EH (cell line): Measurements from ENCODE around the gene FTCD.
"Not testable (repeated sequence)": the region's sequence is repeated elsewhere in the genome, so short reads cannot be mapped to it uniquely, and the experiment has no call there.

ENCODE experiments used
- DNase-seq: peaks from one replicate; pipeline ENCODE4 v3.0.0-alpha.2; 2015; ENCODE audit warnings: low read depth

The FTCD gene

GRCh38 chr21:46111857-46112724 lies 43.3 kb downstream of the FTCD start:
- no peak for DNase-seq

DNA sequence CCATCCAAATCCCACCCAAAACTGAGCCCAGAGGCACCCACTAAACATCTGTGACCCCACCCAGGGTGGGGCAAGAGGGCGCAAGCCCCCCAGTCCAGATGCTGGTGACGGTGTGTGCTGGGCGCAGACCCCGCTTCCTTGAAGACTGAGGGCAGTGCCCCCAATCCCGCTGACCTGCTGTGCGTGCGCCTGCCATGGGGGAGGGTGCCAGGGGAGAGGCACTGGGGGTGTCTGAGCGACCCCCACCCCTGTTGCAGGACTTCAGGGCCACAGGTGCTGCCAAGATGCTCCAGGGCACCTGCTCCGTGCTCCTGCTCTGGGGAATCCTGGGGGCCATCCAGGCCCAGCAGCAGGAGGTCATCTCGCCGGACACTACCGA lies 44.2 kb downstream of the FTCD start:
- DNase-seq = no peak

DNA sequence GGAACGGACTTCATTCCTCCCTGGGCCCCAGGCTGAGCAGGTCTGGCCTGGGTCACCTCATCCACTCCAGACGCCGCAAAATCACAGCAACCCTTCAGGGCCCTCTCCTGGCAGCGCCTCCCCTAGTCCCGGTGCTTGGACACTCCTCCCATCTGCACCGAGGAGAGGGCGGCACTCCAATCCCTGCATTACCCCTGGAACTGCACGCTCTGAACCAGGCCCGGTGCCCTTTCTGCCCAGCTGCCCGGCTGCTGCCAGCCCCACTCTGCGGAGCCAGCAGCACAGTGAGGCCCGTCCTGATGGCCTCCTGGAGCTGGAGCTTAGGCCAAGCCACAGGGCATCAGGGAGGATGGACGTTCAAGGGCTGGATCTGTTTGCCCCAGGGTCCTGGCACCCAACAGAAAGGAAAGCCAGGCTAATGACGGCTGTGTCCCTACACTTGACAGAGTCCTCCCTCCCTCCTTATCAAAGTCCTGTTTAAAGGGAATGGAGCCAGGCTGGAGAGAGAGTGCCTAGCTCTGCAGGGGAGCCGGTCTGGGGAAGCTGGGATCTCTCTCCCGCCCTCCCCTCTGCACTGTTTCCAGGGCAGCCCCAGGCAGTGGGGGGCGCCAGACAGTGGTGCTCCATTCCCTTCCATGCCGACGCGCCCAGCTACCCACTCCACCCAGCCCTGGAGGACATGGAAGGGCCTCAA lies 44.7 kb downstream of the FTCD start:
- no peak for DNase-seq

DNA sequence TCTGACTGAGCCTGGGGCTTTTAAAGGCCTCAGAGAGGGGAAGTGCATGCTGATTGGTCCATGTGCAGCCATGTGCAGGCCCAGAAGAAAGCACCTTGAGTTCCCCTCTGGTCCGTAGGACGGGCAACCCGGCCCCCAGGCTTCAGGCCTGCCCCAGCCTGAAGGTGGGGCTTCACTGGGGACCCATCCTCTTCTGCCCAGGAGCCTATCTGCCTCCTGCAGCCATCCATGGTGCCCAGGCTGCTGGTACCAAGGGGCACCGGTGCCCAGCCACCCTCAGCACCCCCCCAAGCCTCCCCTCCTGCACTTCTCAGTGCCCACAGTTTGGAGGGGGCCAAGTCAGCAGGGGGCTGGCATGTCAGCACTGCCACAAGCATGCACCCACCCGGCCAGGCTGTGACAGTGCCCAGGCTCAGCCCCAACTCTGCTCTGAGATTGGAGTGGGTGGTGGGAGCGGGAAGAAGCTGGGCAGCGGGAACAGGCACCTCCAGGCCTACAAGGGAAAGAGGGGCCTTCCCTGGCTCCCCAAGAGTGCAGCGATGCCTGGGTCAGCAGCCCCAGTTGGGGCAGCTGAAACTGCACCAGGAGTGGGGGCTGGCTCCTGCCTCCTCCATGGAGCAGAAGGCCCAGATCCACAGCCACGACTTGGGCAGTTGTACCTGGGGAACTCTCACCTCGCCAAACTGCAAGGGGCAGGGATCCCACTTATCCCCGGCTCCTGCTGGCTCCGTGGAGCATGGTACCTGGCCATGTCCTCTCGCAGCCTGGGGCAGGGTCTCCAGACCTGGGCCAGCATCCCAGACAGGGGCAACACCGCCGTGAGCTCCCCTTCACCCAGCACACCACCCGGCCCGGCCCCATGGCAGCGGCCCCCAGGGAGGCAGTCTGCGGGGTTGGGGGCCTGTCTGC lies 45.8 kb downstream of the FTCD start:
- no peak for DNase-seq

GRCh38 chr21:46108827-46109312 lies 46.5 kb downstream of the FTCD start:
- no peak for DNase-seq

GRCh38 chr21:46107376-46107775 lies 48.0 kb downstream of the FTCD start:
- DNase-seq = not testable (repeated sequence)

DNA sequence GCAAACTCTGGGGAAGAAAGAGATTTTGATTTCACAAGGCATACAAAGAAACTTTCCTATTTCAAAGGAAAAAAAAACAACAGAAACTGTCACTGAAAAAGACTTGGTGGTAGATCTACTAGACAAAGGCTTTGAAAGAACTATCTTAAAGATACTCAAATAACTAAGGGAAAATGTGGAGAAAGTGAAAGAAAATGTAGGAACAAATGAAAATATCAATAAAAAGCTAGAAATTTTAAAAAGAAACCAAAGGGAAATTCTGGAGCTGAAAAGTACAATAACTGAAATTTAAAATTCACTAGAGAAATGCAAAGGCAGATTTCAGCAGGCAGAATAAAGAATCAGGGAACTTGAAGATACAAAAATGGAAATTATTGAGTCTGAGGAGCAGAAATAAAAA lies 51.3 kb downstream of the FTCD start:
- no peak for DNase-seq

- no peak for DNase-seq
Observed at GRCh38 chr21:46100906-46101305, 54.5 kb downstream of the FTCD start.

DNA sequence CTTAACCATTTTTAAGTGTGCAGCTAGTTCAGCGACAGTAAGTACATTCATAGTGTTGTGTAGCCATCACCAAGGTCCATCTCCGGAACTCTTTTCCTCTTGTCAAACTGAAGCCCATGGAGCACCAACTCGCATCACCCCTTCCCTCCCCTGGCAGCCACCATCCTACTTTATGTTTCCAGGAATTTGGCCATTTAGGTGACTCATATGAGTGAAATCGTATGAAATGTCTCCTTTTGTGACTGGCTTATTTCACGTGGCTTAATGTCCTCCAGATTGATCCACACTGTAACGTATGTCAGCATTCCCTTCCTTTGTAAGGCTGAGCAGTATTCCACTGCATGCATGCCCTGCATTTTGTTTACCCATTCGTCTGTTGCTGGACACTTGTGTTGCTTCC lies 55.0 kb downstream of the FTCD start:
- DNase-seq = peak; percentile 88

DNA sequence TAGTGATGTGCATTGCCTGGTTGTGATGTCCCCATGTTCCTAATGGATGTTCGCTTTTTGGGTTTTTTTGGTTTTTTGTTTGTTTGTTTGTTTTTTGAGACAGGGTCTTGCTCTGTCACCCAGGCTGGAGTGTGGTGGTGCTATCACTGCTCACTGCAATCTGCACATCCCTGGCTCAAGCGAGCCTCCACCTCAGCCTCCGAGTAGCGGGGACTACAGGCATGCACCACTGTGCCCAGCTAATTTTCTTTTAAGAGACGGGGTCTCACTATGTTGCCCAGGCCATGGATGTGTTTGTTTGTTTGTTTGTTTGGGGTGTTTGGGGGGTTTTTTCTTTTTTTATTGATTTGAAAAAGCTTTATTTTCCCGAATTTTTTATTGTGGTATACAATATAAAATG lies 55.4 kb downstream of the FTCD start:
- no peak for DNase-seq

GRCh38 chr21:46099476-46099875 lies 55.9 kb downstream of the FTCD start:
- peak; percentile 56 for DNase-seq

GRCh38 chr21:46098303-46099141 lies 56.9 kb downstream of the FTCD start:
- peak; percentile 49 for DNase-seq

DNA sequence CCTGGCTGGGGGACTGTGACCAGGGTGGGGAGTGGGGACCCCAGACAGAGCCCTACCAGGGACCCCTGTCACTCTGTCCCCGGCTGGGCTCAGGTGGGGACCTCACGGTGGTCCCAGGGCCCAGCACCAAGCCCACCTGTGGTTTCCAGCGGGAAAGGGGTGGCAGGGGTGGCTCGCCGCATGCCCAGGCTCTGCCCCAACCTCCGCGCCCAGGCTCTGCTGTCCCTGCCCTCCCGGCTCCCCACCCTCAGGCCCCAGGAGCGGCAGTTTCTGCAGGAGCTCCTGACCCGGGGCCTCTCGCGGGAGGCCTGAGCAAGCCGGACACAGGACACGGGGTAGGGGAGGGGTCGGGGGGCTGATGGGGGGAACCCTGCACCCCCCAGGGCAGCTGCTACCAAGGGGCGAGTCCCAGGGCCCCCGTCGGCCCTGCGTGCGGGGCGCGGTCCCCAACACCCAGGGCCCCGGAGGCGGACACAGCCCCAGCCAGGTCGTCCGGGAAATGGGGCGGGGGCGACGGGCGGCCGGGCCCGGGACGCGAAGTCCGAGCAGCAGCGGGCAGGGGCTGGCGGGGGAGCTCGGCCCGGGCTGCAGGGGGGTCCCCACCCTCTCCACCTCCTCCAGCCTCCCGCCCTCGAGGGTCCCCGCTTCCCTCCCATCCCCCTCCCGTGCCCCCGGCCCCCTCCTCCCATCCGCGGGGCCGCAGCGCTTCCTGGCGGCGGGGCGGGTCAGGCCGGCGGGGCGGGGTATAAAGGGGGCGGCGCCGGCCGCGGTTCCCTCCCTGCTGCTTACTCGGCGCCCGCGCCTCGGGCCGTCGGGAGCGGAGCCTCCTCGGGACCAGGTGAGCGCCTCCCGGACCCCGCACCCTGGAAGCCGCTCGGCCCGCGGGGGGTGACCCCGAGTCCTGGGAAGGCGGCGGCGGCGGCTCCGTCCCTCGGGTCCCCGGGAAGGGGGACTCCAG lies 57.8 kb downstream of the FTCD start, which contains the start of gene COL6A2:
Gene COL6A2, plus strand, starts transcription at position 777 of the 958 bp plus-strand sequence.
- DNase-seq = peak; percentile 77

DNA sequence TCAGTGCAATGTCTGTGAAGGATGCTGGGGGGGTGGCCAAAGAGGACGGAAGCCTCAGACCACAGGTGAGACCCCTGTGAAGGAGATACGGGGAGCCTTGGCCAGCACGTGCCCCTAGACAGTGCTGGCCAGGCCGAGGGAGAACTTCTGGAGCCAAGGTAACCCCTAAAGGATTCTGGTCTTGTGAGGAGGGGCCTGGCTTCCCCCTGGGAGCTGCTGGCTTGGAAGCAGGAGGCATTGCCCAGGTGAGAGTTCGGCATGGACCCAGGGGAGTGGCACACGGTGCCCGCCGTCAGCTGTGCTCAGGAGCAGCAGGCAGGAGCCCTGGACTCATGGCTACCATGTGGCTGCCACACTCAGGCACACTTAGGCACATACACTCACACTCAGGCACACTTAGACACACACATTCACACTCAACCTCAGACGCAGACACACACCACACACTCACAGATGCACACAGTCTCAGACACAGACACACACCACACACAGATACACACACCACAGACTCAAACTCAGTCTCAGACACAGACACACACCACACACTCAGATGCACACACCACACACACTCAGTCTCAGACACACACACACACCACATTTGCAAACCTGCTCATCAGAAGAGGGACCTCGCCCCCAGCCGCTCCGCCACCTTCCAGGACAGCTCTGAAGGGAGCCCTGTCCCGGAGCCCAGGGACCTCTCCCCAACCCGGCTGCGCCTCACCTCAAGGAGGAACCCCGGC lies 58.6 kb downstream of the FTCD start:
- no peak for DNase-seq

DNA sequence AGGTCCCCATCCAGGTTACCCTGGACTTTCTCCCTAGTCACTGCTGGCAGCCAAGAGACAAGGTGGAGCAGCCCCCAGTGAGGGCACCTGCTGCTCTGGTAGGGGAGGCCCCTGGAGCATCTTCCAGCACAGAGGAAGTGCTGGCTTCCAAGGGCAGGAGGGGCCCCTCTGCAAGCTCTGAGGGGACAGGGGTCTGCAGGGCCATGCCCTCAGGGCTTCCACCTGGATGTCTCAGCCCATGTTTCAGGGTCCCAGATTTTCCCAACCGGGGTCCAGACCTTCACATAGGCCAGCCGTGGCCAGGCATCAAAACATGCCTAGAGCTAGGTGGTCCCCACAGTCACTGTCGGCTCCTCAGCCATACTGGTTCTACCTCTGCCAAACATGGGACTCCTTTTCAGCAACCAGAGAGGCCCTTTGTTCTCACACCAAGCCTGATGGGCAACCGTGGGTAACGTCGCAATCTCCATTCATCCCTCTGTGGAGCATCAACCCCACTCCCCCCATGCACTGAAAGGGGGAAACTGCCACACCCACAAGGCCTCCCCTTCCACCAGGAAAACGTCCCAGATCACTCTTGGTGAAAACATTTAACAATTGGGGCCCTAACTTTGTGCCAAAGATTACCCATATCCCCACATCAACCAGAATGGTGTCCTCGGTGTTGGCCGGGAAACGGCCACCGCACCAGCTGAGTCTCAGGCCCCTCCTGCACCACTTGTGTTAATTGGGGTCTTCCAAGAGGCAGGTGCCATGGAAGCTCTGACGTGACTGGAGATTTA lies 59.4 kb downstream of the FTCD start:
- DNase-seq = no peak

DNA sequence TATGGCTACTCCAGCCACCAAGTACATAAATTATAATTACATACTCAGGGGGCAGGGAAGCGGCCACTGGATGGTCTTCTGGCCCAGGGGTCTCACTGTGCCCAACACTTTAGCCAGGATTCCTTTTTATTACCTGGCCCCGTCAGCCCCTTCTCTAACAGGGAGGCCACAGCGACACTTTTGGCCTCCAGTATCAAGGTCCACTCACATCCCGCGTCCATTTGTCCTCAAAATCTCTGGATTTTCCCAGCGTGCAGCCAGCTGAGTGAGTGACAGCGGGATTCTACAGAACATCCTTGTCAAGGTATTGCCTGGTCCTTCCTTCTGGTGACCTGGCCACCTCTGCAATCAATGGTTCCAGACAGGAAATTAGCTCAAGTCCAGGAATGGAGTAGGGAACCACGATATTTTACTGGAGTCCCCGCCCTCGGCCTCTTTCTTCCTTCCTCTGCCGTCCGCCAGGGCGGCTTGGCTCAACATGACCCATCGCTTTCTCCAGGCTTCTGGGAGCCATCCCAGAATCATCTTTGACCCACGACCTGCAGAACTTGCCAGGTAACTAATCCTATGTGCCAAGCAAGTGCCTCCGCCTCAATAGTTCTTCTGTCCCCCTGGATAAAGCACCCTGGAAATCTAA lies 60.2 kb downstream of the FTCD start:
- no peak for DNase-seq

DNA sequence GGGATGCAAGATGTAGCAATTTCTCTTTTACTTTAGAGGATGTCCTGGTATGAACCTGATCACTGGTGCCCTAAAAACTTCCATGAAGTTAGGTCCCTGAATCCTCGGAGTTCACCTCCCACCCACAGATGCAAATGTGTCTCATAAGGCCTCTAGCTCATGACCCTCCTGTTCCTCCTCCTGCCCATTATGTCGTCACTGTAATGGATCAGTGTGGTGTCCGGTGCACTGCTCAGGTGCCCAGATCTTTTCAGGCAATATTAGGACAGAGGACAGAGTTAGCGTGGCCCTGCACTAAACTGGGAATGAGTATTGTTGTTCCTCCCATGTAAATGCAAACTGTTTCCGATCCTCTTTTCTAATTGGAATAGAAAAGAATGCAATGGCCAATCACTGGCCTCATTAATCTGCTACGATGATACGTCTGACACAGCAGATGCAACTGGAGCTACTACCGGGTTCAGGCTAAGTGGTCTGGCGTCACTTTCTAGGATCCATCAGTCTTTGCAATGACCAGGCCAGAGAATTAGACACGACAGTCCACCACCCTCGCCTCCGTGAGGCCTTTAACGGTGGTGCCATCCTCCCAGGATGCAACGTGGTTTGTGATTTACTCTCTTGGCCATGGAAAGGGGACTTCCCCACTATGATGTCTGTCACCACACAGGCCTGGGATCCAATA lies 60.8 kb downstream of the FTCD start:
- DNase-seq = no peak
